Body of pancreas (tissue), 4 donors: ENCODE results near the gene BANP. TPM values are rescaled to one million over a fixed set of nuclear protein-coding genes. Genes with fewer than 3 reads are reported as not detected.
"Not testable (repeated sequence)": the region's sequence is repeated elsewhere in the genome, so short reads cannot be mapped to it uniquely, and the experiment has no call there.

Source experiments
- ATAC-seq: fragments of 150-250 bp; one replicate; pipeline ENCODE4 v1.9.1; 2016
- DNase-seq, 4 donors: peaks; one replicate each; pipeline ENCODE4 v3.0.0-alpha.2; 2019
- H3K27ac ChIP-seq, 4 donors: fragments of 200-600 bp; sonication (generic); 1 replicate in 3 of 4; 2 replicates in 1 of 4; pipeline versions ENCODE4 v1.5.1 to v1.6.1; 2016 to 2019; ENCODE audit warnings: mild to moderate bottlenecking in 1 of 4, mixed read lengths in 1 of 4, moderate library complexity in 1 of 4
- H3K27me3 ChIP-seq, 2 donors: fragments of 200-600 bp; sonication (generic); one replicate each; pipeline ENCODE4 v1.6.0; 2016; ENCODE audit warnings: mild to moderate bottlenecking in 1 of 2
- H3K36me3 ChIP-seq, 2 donors: fragments of 200-600 bp; sonication (generic); replicated peaks in 1 of 2; 2 replicates each; pipeline ENCODE4 v1.5.1; 2016; ENCODE audit warnings: low read depth in 2 of 2; ENCODE audit not compliant: insufficient read depth in 1 of 2
- H3K4me1 ChIP-seq: fragments of 200-600 bp; sonication (generic); one replicate; pipeline ENCODE4 v1.6.0; 2016
- H3K4me3 ChIP-seq, 2 donors: fragments of 200-600 bp; sonication (generic); 1 replicate in 1 of 2; 2 replicates in 1 of 2; pipeline ENCODE4 v1.5.1; 2016 to 2019
- H3K9me3 ChIP-seq, 3 donors: fragments of 200-600 bp; sonication (generic); 1 replicate in 2 of 3; 2 replicates in 1 of 3; pipeline ENCODE4 v1.5.1; 2016
- POLR2A ChIP-seq, 3 donors: fragments of 450-650 bp; IDR thresholded peaks; one replicate each; pipeline ENCODE4 v1.6.1; 2016; ENCODE audit warnings: antibody characterized with exemption in 3 of 3, mild to moderate bottlenecking in 2 of 3
- WGBS, 2 donors: methylation state at CpG; one replicate each; pipeline ENCODE4 v1.1.5; 2017; 5-methylcytosine and 5-hydroxymethylcytosine counted together
- intact Hi-C: fragments of 100-400 bp; cut with DNase I; formaldehyde crosslinking; loops from one replicate; pipeline ENCODE4 v1.15.1; 2023
- total RNA-seq, 2 donors: library from RNA; depleted of rRNA; stranded (reverse); fragments of >200 nt; gene quantifications; one replicate each; pipeline ENCODE4 v1.1.0, GENCODE V29; 2016
- TF ChIP-seq, protein P1 (sequence below), 7 experiments: fragments of 450-650 bp in 4 of 7; fragments of 200-600 bp in 3 of 7; sonication (generic) in 3 of 7; IDR thresholded peaks; one replicate each; pipeline ENCODE4 v1.5.1; 2016 to 2019; ENCODE audit warnings: antibody characterized with exemption in 7 of 7

BANP gene
- total RNA-seq, 2 donors from 2014 or later = 19.1 to 20.2 TPM

DNA sequence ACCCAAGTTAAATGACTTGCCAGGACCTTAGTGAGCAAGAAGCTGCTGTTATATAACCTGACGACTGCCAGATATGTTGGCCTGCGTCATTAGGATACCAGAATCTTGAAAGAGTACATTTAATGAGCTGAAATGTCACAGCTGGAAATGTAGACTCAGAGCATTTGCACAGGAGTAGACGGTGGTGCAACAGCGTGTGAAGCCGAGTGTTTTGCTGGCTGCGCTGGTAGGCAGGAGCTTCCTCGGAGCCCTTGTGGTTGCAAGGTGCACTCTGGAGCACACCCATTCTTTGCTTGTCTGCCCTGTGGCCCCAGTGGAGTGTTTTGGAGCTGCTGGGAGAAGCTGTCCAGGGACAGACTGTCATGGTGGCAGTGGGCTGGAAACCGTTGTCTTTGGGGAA, 79.3 kb downstream of the BANP start:
- no peaks in the 10 kb centered on the region for H3K4me1 ChIP-seq
- no peaks in the 10 kb centered on the region for H3K27me3 ChIP-seq
- H3K27ac ChIP-seq = no peak overlapping the region
- no peaks in the 10 kb centered on the region for H3K9me3 ChIP-seq
- DNase-seq (no peak), ATAC-seq (no peak)
- H3K36me3 ChIP-seq = peaks cover 0 to 4% of the 10 kb centered on the region in 2 donors
- TF ChIP-seq, protein P1, sequence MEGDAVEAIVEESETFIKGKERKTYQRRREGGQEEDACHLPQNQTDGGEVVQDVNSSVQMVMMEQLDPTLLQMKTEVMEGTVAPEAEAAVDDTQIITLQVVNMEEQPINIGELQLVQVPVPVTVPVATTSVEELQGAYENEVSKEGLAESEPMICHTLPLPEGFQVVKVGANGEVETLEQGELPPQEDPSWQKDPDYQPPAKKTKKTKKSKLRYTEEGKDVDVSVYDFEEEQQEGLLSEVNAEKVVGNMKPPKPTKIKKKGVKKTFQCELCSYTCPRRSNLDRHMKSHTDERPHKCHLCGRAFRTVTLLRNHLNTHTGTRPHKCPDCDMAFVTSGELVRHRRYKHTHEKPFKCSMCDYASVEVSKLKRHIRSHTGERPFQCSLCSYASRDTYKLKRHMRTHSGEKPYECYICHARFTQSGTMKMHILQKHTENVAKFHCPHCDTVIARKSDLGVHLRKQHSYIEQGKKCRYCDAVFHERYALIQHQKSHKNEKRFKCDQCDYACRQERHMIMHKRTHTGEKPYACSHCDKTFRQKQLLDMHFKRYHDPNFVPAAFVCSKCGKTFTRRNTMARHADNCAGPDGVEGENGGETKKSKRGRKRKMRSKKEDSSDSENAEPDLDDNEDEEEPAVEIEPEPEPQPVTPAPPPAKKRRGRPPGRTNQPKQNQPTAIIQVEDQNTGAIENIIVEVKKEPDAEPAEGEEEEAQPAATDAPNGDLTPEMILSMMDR (IDR thresholded peaks at IDR 0.05) = no peak
- no peak for TF ChIP-seq POLR2A (IDR thresholded peaks at IDR 0.05)
- 84 to 89% methylated on average over 3 to 8 of the region's 8 CpGs for WGBS, 2 donors
- intact Hi-C loops = no loop called here
- H3K4me3 ChIP-seq = no peak overlapping the region

DNA sequence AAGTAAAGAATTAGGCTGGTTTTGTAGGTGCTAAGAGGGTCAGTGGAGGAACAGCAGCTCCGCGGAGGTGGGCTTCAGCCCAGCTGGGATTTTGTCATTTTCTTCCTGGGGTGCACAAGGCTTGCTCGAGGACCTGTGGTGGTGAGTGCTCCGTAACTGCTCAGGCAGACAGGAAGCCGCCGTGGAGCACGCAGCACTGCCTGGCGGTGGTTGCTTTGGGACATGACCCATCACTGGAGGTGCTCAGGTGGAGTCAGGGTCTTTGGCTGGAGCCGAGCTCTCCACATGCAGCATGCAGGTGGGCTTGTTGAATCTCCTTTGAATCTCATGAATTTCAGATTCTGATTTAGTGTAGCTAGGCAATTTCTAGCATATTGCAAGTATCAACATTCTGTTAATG, 79.7 kb downstream of the BANP start:
- H3K9me3 ChIP-seq, H3K4me1 ChIP-seq, DNase-seq, H3K27ac ChIP-seq, H3K4me3 ChIP-seq, intact Hi-C loops, H3K36me3 ChIP-seq, H3K27me3 ChIP-seq, ATAC-seq: not testable (repeated sequence)
- WGBS, 2 donors = 94 to 97% methylated on average over 7 to 9 of the region's 9 CpGs

DNA sequence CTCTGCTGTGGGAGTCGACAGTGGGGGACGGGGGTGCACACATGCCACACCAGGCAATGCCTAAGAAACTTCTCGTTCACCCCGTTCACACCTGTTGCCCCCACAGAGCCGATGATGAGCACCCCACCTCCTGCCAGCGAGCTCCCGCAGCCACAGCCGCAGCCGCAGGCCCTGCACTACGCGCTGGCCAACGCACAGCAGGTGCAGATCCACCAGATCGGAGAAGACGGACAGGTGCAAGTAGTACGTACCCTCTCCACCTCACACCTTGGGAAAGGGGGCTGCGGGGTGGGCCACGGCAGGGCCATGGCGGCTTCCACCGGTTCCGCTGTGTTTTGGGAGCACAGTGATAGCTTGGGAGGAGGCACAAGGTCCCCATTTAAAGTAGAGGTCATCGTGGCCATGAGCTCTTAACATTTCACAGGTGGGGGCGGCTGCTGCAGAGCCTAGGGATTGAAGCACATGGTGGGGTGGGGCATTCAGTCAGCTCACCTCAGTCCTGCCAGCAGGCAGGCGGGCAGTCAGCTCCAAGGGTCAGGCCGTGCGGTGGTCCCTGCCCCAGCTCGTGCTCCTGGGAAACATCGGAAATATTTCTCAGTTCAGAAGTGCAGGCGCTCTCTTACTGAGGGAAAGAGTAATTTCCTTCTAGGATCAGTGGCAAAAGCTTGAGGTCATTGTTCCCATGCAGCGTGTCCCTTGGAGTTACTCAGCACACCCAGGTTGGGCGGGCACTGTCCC, 81.9 kb downstream of the BANP start:
- ATAC-seq, H3K4me3 ChIP-seq, intact Hi-C loops, H3K36me3 ChIP-seq, H3K27ac ChIP-seq, DNase-seq, H3K4me1 ChIP-seq, H3K9me3 ChIP-seq, H3K27me3 ChIP-seq: not testable (repeated sequence)
- 92 to 93% methylated on average over 22 to 30 of the region's 30 CpGs for WGBS, 2 donors

DNA sequence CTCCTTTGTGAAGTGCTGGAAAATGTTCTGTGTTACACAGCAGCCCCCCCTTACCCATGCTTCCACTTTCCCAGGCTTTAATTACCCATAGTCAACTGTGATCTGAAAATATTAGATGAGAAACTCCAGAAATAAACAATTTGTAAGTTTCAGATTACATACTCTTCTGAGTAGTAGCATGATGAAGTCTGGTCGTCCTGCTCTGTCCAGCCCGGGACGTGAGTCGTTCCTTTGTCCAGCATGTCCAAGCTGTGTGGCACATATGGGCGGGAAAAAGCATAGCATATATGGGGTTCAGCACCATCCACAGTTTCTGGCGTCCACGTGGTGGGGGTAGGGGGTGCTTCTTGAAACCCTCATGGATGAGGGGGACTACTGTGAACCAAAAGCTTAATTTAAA, 83.5 kb downstream of the BANP start:
- H3K27ac ChIP-seq = no peak overlapping the region
- intact Hi-C loops = no loop called here
- no peaks in the 10 kb centered on the region for H3K9me3 ChIP-seq
- no peaks in the 10 kb centered on the region for H3K27me3 ChIP-seq
- no peak overlapping the region for H3K4me3 ChIP-seq
- TF ChIP-seq, protein P1 (IDR thresholded peaks at IDR 0.05) = no peak
- no peak for TF ChIP-seq POLR2A (IDR thresholded peaks at IDR 0.05)
- H3K36me3 ChIP-seq = peaks cover 0 to 6% of the 10 kb centered on the region in 2 donors
- no peaks in the 10 kb centered on the region for H3K4me1 ChIP-seq
- DNase-seq = no peak
- ATAC-seq = no peak
- WGBS, 2 donors = 90 to 91% methylated on average over 7 of the region's 7 CpGs

DNA sequence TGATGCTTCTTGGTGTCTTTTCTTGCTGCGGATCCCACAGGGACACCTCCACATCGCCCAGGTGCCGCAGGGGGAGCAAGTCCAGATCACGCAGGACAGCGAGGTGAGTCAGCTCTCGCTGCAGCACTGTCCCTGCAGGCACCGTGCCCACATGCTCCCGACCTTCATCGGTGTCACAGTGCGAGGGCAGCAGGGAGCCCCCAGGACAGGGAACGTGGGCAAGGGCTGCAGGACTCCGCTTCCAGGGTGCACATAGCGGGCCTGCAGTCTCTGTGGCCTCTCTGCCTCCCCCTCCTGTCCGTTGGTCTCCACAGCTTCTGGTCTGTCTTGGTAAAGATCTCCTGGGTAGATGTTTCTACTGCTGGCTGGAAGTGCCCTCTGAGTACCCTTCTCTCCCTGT, 84.1 kb downstream of the BANP start:
- 90 to 97% methylated on average over 11 to 14 of the region's 14 CpGs for WGBS, 2 donors
- TF ChIP-seq POLR2A (IDR thresholded peaks at IDR 0.05) = no peak
- TF ChIP-seq, protein P1 (IDR thresholded peaks at IDR 0.05) = no peak
- DNase-seq (no peak), ATAC-seq (no peak)
- peaks cover 0 to 6% of the 10 kb centered on the region in 2 donors for H3K36me3 ChIP-seq
- no peak overlapping the region for H3K27ac ChIP-seq
- no peaks in the 10 kb centered on the region for H3K9me3 ChIP-seq
- intact Hi-C loops = no loop called here
- no peaks in the 10 kb centered on the region for H3K27me3 ChIP-seq
- no peaks in the 10 kb centered on the region for H3K4me1 ChIP-seq
- no peak overlapping the region for H3K4me3 ChIP-seq

DNA sequence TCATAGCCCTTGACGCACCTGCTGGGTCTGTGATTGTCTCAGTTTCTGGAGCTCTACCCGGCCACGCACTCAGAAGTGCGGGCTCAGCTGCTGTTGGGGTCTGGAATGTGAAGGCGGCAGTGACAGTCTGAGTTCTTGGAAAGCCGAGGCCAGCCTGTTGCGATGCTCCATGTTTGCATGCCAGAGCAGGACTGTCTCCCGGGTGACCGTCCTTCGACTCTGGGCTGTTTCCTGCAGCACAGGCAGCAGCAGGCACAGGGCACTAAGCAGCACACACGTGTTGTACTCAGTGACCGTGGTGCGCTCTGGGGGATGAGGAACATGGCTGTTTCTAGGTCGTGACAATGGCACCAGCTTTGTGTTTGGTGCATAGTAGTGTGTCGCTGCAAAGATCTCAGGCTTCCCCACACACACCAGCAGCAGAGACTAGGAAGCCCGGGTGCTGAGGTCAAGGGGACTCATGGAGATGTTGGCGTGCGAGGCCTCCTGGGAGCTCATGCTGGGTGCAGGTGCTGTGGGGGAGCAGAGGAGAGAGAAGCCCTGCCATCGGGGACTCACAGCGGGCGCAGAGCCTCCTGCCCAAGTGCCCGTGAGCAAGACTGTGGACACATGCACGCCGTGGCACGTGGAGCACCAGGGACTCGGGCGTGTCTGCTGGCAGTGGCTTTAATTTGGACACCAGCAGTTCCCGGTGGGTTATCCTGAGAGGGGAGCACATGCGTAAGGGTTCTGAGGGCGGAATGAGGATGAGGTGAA, 84.8 kb downstream of the BANP start:
- H3K36me3 ChIP-seq, H3K4me1 ChIP-seq, H3K4me3 ChIP-seq, intact Hi-C loops, H3K9me3 ChIP-seq, ATAC-seq, H3K27ac ChIP-seq, H3K27me3 ChIP-seq, DNase-seq: not testable (repeated sequence)
- 94 to 95% methylated on average over 20 to 29 of the region's 30 CpGs for WGBS, 2 donors

DNA sequence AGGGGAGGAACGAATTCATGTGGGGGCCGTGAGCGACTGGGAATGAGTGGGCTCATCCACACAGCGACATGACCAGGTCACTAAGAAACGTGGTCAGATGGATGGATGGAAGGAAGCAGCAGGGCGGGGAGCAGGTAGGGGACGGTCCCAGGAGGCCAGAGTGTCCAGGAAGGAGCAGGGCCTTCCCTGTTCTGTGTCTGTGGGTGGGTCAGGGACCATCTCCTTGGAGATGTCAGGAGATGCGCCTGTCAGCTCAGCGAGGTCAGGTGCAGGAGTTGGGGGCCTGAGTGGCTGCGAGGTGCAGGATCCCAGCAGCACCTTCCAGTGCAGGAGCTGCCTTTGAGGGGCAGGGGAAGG, 85.4 kb downstream of the BANP start:
- intact Hi-C loops, H3K27ac ChIP-seq, DNase-seq, H3K4me1 ChIP-seq, H3K36me3 ChIP-seq, H3K4me3 ChIP-seq, H3K27me3 ChIP-seq, ATAC-seq, H3K9me3 ChIP-seq: not testable (repeated sequence)
- 93 to 94% methylated on average over 10 of the region's 10 CpGs for WGBS, 2 donors

DNA sequence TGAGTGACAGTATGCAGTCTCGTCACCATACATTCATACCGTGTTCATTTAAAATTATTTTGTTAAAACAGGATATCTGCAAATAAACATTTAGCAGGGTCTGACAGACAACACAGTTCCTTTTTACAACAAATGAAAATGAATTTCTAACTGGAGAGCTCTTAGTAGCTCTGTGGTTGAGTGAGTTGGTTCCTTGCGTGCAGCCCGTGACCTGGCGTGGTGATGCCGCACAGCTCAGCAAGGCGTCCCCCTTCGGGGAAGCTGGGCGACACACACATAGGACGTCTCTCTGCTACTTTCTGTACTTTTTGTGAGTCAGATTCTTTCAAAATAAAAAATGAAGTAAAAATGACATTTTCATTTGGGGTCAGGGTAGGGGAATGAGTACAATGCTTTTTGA, 86.1 kb downstream of the BANP start:
- intact Hi-C loops = not testable (repeated sequence)
- 88 to 91% methylated on average over 9 to 10 of the region's 10 CpGs for WGBS, 2 donors

More for the DNA sequence above, 86.1 kb downstream of the BANP start:
- ATAC-seq, H3K4me3 ChIP-seq, H3K36me3 ChIP-seq, H3K27me3 ChIP-seq, H3K4me1 ChIP-seq, H3K27ac ChIP-seq, DNase-seq, H3K9me3 ChIP-seq: not testable (repeated sequence)
